ENCODE data around the gene BMP6. TPM values are rescaled to one million over a fixed set of nuclear protein-coding genes. Genes with fewer than 3 reads are reported as not detected.

The BMP6 gene
- total RNA-seq, 1 experiment from 2014 or later: 1.6 TPM

- no peaks in the 10 kb centered on the region for H3K36me3 ChIP-seq (ENCODE audit: control insufficient read depth in 1 of 2, insufficient read depth in 2 of 2, low read length in 2 of 2)
- DNase-seq (ENCODE audit: low read depth, low spot score): no peak
- BruUV-seq (replicated peaks): no TSS peak
Measured at GRCh38 chr6:7866526-7866925, 140.6 kb downstream of the BMP6 start.

More at GRCh38 chr6:7866526-7866925, 140.6 kb downstream of the BMP6 start:
- ChIA-PET CTCF (no interaction called here), POLR2A (no interaction called here), RAD21 (ENCODE audit: low non-redundant PET in 1 of 2, low total read pairs in 2 of 2, uncharacterized antibody in 2 of 2, unreplicated experiment in 2 of 2) (no interaction called here)
- Histone ChIP-seq H2AFZ (ENCODE audit: low read depth, low read length, poor library complexity, severe bottlenecking) (no peak overlapping the region), H3K4me1 (ENCODE audit: control insufficient read depth in 1 of 2, insufficient read depth in 2 of 2, low read length in 2 of 2) (no peaks in the 10 kb centered on the region), H3K9me3 (ENCODE audit: control insufficient read depth in 1 of 2, insufficient read depth in 1 of 2, low read depth in 1 of 2, low read length in 2 of 2) (no peaks in the 10 kb centered on the region), H3K27me3 (ENCODE audit: insufficient read depth, low read length) (no peaks in the 10 kb centered on the region), H3K4me2 (ENCODE audit: low read length) (no peak overlapping the region), H3K9ac (ENCODE audit: low read length) (no peak overlapping the region), H3K9me2 (ENCODE audit: insufficient read depth) (no peaks in the 10 kb centered on the region), H3K4me3 (replicated peaks in 1 of 2; ENCODE audit: low read depth in 1 of 2, low read length in 2 of 2) (no peak overlapping the region), H3K27ac (ENCODE audit: low read depth, low read length) (no peak overlapping the region), H4K20me1 (ENCODE audit: insufficient read depth) (no peaks in the 10 kb centered on the region), H3K79me2 (ENCODE audit: insufficient read depth, low read length) (no peaks in the 10 kb centered on the region)
- ATAC-seq: no peak
- no peak for TF ChIP-seq CEBPB (IDR thresholded peaks at IDR 0.05; ENCODE audit: low read depth)
- no peak for TF ChIP-seq SP1 (IDR thresholded peaks at IDR 0.05; ENCODE audit: low read depth)
- TF ChIP-seq TCF7L2 (IDR thresholded peaks at IDR 0.05; ENCODE audit: borderline replicate concordance, extremely low read depth, insufficient read depth, insufficient read length): no peak
- no peak for TF ChIP-seq ELF1 (IDR thresholded peaks at IDR 0.05; ENCODE audit: borderline replicate concordance, low read depth)
- no peak for TF ChIP-seq POLR2AphosphoS5 (IDR thresholded peaks at IDR 0.05; ENCODE audit: low read depth, low read length)
- no peak for TF ChIP-seq SIN3A (IDR thresholded peaks at IDR 0.05; ENCODE audit: low read depth)
- TF ChIP-seq ZBTB33 (IDR thresholded peaks at IDR 0.05; ENCODE audit: extremely low read depth, insufficient replicate concordance, low read length): no peak
- no peak for TF ChIP-seq RAD21 (IDR thresholded peaks at IDR 0.05; ENCODE audit: low read depth)
- no peak for TF ChIP-seq POLR2A (IDR thresholded peaks at IDR 0.05; ENCODE audit: borderline replicate concordance, extremely low read depth, insufficient read depth, insufficient read length)
- TF ChIP-seq REST (IDR thresholded peaks at IDR 0.05; ENCODE audit: low read depth): no peak
- no peak for TF ChIP-seq ATF3 (IDR thresholded peaks at IDR 0.05)
- TF ChIP-seq ZNF274 (IDR thresholded peaks at IDR 0.05; ENCODE audit: low read depth, low read length): no peak
- TF ChIP-seq CTCF (IDR thresholded peaks at IDR 0.05 in 2 of 3, conservative IDR thresholded peaks at IDR 0.05 in 1 of 3; ENCODE audit: borderline replicate concordance in 1 of 3, insufficient read depth in 1 of 3, low read depth in 2 of 3, low read length in 2 of 3): no peak
- no peak for TF ChIP-seq YY1 (IDR thresholded peaks at IDR 0.05; ENCODE audit: extremely low read depth, insufficient replicate concordance, low read depth, low read length)
- TF ChIP-seq EZH2phosphoT487 (IDR thresholded peaks at IDR 0.05; ENCODE audit: borderline replicate concordance): no peak
- TF ChIP-seq MAX (IDR thresholded peaks at IDR 0.05): no peak
- intact Hi-C loops (cut with micrococcal nuclease): no loop called here

Measured in HCT116 (cell line).